HAP-1 (cell line): ENCODE results near the gene ZNF652.
A peak's percentile ranks its signal among the peaks of the same experiment; 100 is the strongest.
"Not testable (repeated sequence)": the region's sequence is repeated elsewhere in the genome, so short reads cannot be mapped to it uniquely, and the experiment has no call there.

Source experiments
- DNase-seq, 2 experiments: peaks; one replicate each; pipeline ENCODE4 v3.0.0-alpha.2; 2016 to 2020; ENCODE audit warnings: low spot score in 2 of 2
- H3K27me3 ChIP-seq: fragments of 250-450 bp; sonication (Bioruptor Pico); 2 replicates; pipeline ENCODE4 v1.5.1; 2020; ENCODE audit warnings: low read depth, mild to moderate bottlenecking, moderate library complexity
- H3K36me3 ChIP-seq: fragments of 250-450 bp; sonication (Bioruptor Pico); replicated peaks from 2 replicates; pipeline ENCODE4 v1.5.1; 2020; ENCODE audit warnings: mild to moderate bottlenecking
- H3K4me1 ChIP-seq: fragments of 250-450 bp; sonication (Bioruptor Pico); 2 replicates; pipeline ENCODE4 v1.5.1; 2020; ENCODE audit warnings: mild to moderate bottlenecking
- H3K4me3 ChIP-seq: fragments of 250-450 bp; sonication (Bioruptor Pico); 2 replicates; pipeline ENCODE4 v1.5.1; 2020; ENCODE audit warnings: mild to moderate bottlenecking, moderate library complexity
- H3K9me3 ChIP-seq: fragments of 250-450 bp; sonication (Bioruptor Pico); 2 replicates; pipeline ENCODE4 v1.5.1; 2020; ENCODE audit warnings: mild to moderate bottlenecking, moderate library complexity
- in situ Hi-C: fragments of 300-500 bp; cut with MboI; formaldehyde crosslinking; loops from 3 replicates; pipeline ENCODE4 v1.14.3; 2020; ENCODE audit warnings: low sequenced_read_pairs, inconsistent platforms, mixed read lengths

ZNF652 gene

GRCh38 chr17:49379926-49380325 is 17.9 kb upstream of the ZNF652 start:
- no peak for DNase-seq
- H3K9me3 ChIP-seq, result peaks cover 2% of the 10 kb centered on the region; the same call in 1 of the 2 replicates
- in situ Hi-C loops, result loop anchor here (25.0 kb wide), 1 partner anchor 193 kb away; no protein-coding TSS in a partner anchor
- H3K36me3 ChIP-seq, result no peaks in the 10 kb centered on the region
- H3K4me3 ChIP-seq, result no peak overlapping the region
- H3K27me3 ChIP-seq, result no peaks in the 10 kb centered on the region
- H3K4me1 ChIP-seq, result no peaks in the 10 kb centered on the region

GRCh38 chr17:49378311-49378710 is 16.3 kb upstream of the ZNF652 start:
- Histone ChIP-seq H3K27me3 (no peaks in the 10 kb centered on the region), H3K36me3 (no peaks in the 10 kb centered on the region), H3K9me3 (peaks cover 2% of the 10 kb centered on the region; the same call in 1 of the 2 replicates), H3K4me1 (no peaks in the 10 kb centered on the region), H3K4me3 (no peak overlapping the region)
- in situ Hi-C loops, result loop anchor here (25.0 kb wide), 1 partner anchor 191 kb away; no protein-coding TSS in a partner anchor
- no peak for DNase-seq

GRCh38 chr17:49375544-49375943 is 13.5 kb upstream of the ZNF652 start:
- Histone ChIP-seq H3K9me3 (peaks cover 2% of the 10 kb centered on the region; the same call in 1 of the 2 replicates), H3K4me3 (no peak overlapping the region), H3K27me3 (no peaks in the 10 kb centered on the region), H3K36me3 (no peaks in the 10 kb centered on the region), H3K4me1 (no peaks in the 10 kb centered on the region)
- DNase-seq, result no peak
- in situ Hi-C loops, result loop anchor here (25.0 kb wide), 1 partner anchor 188 kb away; no protein-coding TSS in a partner anchor

GRCh38 chr17:49373115-49373514 is 11.1 kb upstream of the ZNF652 start:
- in situ Hi-C loops, result no loop called here
- H3K27me3 ChIP-seq, result no peaks in the 10 kb centered on the region
- no peaks in the 10 kb centered on the region for H3K9me3 ChIP-seq
- DNase-seq, result no peak
- no peaks in the 10 kb centered on the region for H3K36me3 ChIP-seq
- no peak overlapping the region for H3K4me3 ChIP-seq
- H3K4me1 ChIP-seq, result no peaks in the 10 kb centered on the region

GRCh38 chr17:49372425-49372824 is 10.4 kb upstream of the ZNF652 start:
- Histone ChIP-seq H3K27me3 (no peaks in the 10 kb centered on the region), H3K4me1 (no peaks in the 10 kb centered on the region), H3K4me3 (no peak overlapping the region), H3K36me3 (no peaks in the 10 kb centered on the region), H3K9me3 (no peaks in the 10 kb centered on the region)
- no peak for DNase-seq
- in situ Hi-C loops, result no loop called here

- DNase-seq, result peak in 1 of 2 experiments; percentile 42
- Histone ChIP-seq H3K36me3 (no peaks in the 10 kb centered on the region), H3K9me3 (no peaks in the 10 kb centered on the region), H3K4me3 (no peak overlapping the region), H3K4me1 (no peaks in the 10 kb centered on the region), H3K27me3 (no peaks in the 10 kb centered on the region)
- in situ Hi-C loops, result no loop called here
These were observed 9.2 kb upstream of the ZNF652 start for GRCh38 chr17:49370971-49371834.

GRCh38 chr17:49369760-49370159 is 7.7 kb upstream of the ZNF652 start:
- Histone ChIP-seq H3K36me3 (no peaks in the 10 kb centered on the region), H3K4me3 (no peak overlapping the region), H3K4me1 (no peaks in the 10 kb centered on the region), H3K27me3 (no peaks in the 10 kb centered on the region), H3K9me3 (no peaks in the 10 kb centered on the region)
- in situ Hi-C loops, result no loop called here
- DNase-seq, result no peak

GRCh38 chr17:49369089-49369488 is 7.0 kb upstream of the ZNF652 start:
- Histone ChIP-seq H3K4me1 (no peaks in the 10 kb centered on the region), H3K9me3 (no peaks in the 10 kb centered on the region), H3K27me3 (no peaks in the 10 kb centered on the region), H3K4me3 (no peak overlapping the region), H3K36me3 (no peaks in the 10 kb centered on the region)
- in situ Hi-C loops, result no loop called here
- DNase-seq, result no peak

- DNase-seq, result peak in 1 of 2 experiments; percentile 29
- Histone ChIP-seq H3K27me3 (no peaks in the 10 kb centered on the region), H3K4me3 (no peak overlapping the region), H3K4me1 (peaks cover 2% of the 10 kb centered on the region; the same call in 1 of the 2 replicates), H3K9me3 (no peaks in the 10 kb centered on the region), H3K36me3 (no peaks in the 10 kb centered on the region)
- in situ Hi-C loops, result no loop called here
These were observed 3.6 kb upstream of the ZNF652 start for GRCh38 chr17:49365667-49366066.

- H3K27me3 ChIP-seq, H3K4me1 ChIP-seq, H3K9me3 ChIP-seq, in situ Hi-C loops, H3K4me3 ChIP-seq, H3K36me3 ChIP-seq, DNase-seq: not testable (repeated sequence)
These were observed 3.1 kb upstream of the ZNF652 start for GRCh38 chr17:49365126-49365525.

- Histone ChIP-seq H3K27me3 (no peaks in the 10 kb centered on the region), H3K4me3 (no peak overlapping the region), H3K4me1 (peaks cover 14% of the 10 kb centered on the region), H3K36me3 (no peaks in the 10 kb centered on the region), H3K9me3 (no peaks in the 10 kb centered on the region)
- no peak for DNase-seq
- in situ Hi-C loops, result no loop called here
These were observed 2.1 kb upstream of the ZNF652 start for GRCh38 chr17:49364119-49364518.

GRCh38 chr17:49363251-49363650 is 1.2 kb upstream of the ZNF652 start:
- Histone ChIP-seq H3K4me3 (no peak overlapping the region), H3K9me3 (no peaks in the 10 kb centered on the region), H3K36me3 (no peaks in the 10 kb centered on the region), H3K27me3 (no peaks in the 10 kb centered on the region), H3K4me1 (peaks cover 14% of the 10 kb centered on the region)
- no peak for DNase-seq
- in situ Hi-C loops, result no loop called here

- in situ Hi-C loops, result no loop called here
- H3K4me1 ChIP-seq, result peaks cover 14% of the 10 kb centered on the region
- H3K4me3 ChIP-seq, result peak overlapping the region; percentile 23
- H3K36me3 ChIP-seq, result no peaks in the 10 kb centered on the region
- no peaks in the 10 kb centered on the region for H3K27me3 ChIP-seq
- no peak for DNase-seq
- no peaks in the 10 kb centered on the region for H3K9me3 ChIP-seq
These were observed 670 bp upstream of the ZNF652 start for GRCh38 chr17:49362723-49363117.

GRCh38 chr17:49361129-49361901 is 735 bp downstream of the ZNF652 start:
- H3K4me3 ChIP-seq, result peak overlapping the region; percentile 76
- no peaks in the 10 kb centered on the region for H3K9me3 ChIP-seq
- DNase-seq, result peak; percentile 21 to 55
- H3K27me3 ChIP-seq, result no peaks in the 10 kb centered on the region
- no peaks in the 10 kb centered on the region for H3K36me3 ChIP-seq
- H3K4me1 ChIP-seq, result peaks cover 14% of the 10 kb centered on the region
- in situ Hi-C loops, result no loop called here
